Omental fat pad (tissue), 4 donors: ENCODE results near the gene ELF1. TPM values are rescaled to one million over a fixed set of nuclear protein-coding genes. Genes with fewer than 3 reads are reported as not detected.

ENCODE experiments used
- ATAC-seq: fragments of 150-250 bp; one replicate; pipeline ENCODE4 v1.9.1; 2016; ENCODE audit warnings: mild to moderate bottlenecking, moderate library complexity; ENCODE audit not compliant: low FRiP score
- DNase-seq: peaks from one replicate; pipeline ENCODE4 v3.0.0-alpha.2; 2019; ENCODE audit warnings: low spot score
- total RNA-seq, 4 donors: library from RNA; depleted of rRNA; stranded (reverse); fragments of >200 nt; gene quantifications; one replicate each; pipeline ENCODE4 v1.1.0, GENCODE V29; 2016
- TF ChIP-seq, protein P1 (sequence below), 3 donors: fragments of 450-650 bp; IDR thresholded peaks; one replicate each; pipeline ENCODE4 v1.5.1; 2016 to 2017; ENCODE audit warnings: antibody characterized with exemption in 3 of 3, mild to moderate bottlenecking in 3 of 3, moderate library complexity in 2 of 3

Gene ELF1
- 100 to 1,000 TPM in 1 of 4 donors, 10 to 100 TPM in 3; 87.4 to 107 (median 89.9) TPM for total RNA-seq

DNA sequence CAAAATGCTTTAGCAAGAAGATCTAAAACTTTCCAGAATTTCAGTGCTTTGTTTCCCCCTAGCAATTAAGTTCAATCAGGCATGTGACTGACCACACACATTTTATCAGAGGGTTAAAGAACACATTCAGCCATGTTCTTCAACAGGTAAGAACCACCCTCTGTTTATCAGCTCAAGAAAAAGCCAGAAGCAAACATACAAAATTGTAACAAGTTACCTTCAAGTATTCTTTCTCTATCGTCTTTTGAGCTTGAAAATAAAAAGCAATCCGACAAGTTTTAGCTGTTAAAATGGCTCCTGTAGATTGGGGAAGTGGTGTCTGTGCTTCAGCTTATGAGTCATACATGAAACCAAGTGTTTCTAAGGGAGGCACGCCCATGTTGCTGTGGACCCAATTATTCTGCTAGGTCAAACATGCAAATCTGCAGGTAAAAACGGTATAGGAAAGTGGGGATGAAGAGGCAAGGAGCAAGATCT, at the start of gene ELF1:
Gene ELF1 (minus strand): TSS at position 306 of the 477 bp plus-strand sequence. CDS start 37,262 bp downstream, outside the sequence.
- DNase-seq, result no peak
- ATAC-seq, result peak; percentile 69
- TF ChIP-seq, protein P1, sequence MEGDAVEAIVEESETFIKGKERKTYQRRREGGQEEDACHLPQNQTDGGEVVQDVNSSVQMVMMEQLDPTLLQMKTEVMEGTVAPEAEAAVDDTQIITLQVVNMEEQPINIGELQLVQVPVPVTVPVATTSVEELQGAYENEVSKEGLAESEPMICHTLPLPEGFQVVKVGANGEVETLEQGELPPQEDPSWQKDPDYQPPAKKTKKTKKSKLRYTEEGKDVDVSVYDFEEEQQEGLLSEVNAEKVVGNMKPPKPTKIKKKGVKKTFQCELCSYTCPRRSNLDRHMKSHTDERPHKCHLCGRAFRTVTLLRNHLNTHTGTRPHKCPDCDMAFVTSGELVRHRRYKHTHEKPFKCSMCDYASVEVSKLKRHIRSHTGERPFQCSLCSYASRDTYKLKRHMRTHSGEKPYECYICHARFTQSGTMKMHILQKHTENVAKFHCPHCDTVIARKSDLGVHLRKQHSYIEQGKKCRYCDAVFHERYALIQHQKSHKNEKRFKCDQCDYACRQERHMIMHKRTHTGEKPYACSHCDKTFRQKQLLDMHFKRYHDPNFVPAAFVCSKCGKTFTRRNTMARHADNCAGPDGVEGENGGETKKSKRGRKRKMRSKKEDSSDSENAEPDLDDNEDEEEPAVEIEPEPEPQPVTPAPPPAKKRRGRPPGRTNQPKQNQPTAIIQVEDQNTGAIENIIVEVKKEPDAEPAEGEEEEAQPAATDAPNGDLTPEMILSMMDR (IDR thresholded peaks at IDR 0.05), result no peak

DNA sequence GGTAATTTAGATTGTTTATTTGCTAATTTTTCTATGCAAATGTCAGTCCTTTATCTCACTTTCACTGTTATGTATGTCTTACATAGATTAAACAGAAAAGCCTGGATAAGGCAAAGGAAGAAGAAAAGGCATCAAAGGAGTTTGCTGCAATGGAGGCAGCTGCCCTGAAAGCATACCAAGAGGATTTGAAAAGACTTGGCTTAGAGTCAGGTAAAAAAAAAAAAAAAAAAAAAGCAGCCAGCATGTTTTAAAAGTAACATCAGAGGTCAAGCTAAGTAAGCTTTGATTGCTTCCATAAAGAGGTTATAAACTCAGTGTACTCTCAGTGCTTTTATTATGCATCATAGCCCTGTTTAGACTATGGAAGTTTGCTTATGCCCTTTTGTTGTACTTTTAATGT, 46.0 kb upstream of the ELF1 start:
- ATAC-seq, result no peak
- DNase-seq, result no peak
- TF ChIP-seq, protein P1 (IDR thresholded peaks at IDR 0.05), result no peak

DNA sequence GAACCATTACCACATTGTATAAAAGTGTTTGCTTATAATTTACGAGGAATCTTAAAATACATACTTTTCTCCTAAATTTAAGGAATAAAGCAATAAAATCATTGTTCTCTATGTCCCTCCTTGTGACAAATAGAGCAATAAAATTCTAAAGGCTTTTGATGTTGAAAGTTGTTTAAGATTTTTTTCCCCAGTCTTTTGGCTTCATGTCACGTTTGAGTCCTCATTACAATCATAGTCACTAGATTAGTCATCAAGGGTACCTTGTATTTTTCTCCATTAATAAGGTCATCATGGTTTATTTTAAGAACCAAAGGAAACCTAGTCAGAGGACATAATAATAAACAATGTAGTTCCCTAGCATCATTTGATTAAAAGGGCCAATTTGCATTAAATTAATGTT, 45.4 kb upstream of the ELF1 start:
- ATAC-seq, result no peak
- TF ChIP-seq, protein P1 (IDR thresholded peaks at IDR 0.05), result no peak
- DNase-seq, result no peak

DNA sequence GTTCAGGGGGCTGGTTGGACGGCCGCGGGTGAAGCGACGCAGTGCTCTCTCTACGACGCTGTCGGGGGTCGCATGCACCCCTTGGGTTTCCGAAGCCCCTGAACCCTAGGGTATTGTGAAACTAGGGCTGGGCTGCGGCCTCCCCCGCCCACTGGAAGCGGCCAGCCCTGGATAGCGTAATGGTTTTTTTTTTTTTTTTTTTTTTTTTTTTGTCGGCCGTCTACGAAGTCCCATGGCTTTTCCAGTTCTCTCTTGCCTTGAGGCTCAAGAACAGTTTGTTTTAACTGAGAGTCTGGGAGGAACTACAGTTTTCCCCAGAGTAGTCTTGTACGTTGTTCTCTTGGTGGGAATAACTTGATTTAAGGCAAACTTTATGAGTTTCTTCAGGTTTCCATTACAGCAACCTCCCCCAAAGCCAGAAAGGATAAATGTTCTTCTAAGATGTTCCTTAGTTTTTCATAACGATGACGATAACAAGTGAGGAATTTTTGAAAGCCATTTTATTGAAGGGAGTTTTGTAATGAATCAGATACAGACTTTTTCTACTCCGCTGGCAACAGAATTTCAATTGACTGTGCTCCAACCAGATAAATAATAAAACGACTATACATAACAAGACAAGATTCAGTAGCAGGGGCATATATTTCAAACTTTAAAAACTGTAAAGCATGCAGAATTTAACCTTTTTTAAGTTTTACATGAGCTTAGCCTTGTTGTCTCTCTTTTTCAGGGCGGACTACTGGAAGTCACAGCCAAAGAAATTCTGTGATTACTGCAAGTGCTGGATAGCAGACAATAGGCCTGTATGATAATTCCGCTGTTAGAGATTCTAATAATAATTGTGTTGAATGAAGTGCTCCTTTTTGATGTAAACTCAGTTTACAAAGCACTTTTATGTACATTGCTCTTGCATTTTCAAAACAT, 43.1 kb upstream of the ELF1 start:
- TF ChIP-seq, protein P1 (IDR thresholded peaks at IDR 0.05), result no peak
- DNase-seq, result no peak
- peak; percentile 29 for ATAC-seq

DNA sequence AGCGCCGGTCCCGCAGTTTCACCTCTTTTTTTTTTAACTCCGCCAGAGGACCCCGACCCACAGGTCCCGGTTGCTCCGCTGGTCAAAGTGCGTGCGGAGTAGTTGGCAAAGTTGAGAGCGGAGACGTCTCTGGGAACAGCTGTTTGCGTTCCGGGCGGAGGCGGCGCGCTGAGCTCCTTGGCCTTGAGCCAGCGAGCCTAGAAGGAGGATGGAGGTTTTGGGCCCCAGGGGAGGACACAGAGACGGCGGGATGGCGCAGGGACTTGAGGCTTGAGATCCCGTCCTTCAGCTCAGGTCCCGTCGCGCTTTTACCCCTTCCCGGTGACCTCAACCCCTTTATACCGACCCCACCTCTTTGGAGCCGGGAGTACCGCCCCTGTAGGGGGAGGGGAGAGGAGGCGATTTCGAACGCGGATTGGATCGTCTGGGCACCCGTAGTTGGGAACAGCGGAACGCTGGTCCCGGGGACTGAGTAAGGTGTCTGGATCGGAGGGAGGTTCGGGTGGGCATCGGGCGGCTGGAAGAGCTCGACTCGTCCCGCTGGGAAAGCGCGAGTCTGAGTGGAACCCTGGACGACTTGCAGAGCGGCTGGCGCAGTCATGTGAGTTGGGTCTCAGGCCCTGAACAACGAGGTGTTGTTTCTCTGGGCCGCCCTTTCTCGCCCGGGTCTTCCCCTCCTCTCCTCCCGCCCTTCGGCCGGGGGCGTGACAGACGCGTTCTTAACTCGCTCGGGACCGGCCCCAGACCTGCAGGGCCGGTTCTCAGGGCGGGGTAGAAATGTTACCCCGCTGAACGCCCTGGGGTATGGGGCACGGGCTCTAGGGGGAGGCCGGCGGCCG, 42.2 kb upstream of the ELF1 start, which contains the start of gene WBP4:
Gene WBP4 (plus strand): TSS at position 435 of the 839 bp plus-strand sequence. CDS start 165 bp downstream, at position 600.
- ATAC-seq, result peak; percentile 83
- DNase-seq, result peak; percentile 80
- TF ChIP-seq, protein P1 (IDR thresholded peaks at IDR 0.05), result no peak

DNA sequence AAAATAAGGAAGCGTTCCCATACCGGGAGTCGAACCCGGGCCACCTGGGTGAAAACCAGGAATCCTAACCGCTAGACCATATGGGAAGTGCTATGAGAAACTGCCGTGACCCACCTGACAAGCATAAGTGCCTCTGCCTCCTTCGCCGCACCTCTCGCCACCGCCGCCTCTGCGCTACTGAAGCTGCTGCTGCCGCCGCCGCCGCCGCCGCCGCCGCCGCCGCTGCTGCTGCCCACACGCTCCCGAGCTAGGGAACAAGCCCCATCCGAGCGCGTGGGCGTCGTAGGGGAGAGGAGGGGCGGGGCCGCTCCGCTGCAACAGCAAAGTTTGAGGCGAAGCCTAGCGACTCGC, 41.6 kb upstream of the ELF1 start:
- TF ChIP-seq, protein P1 (IDR thresholded peaks at IDR 0.05), result no peak
- peak; percentile 68 for DNase-seq
- ATAC-seq, result peak; percentile 56
